Measurements from ENCODE around the gene DNAH10.

The DNAH10 gene

GRCh38 chr12:123828854-123829547 is 66.9 kb downstream of the DNAH10 start:
- TF ChIP-seq, protein P1, sequence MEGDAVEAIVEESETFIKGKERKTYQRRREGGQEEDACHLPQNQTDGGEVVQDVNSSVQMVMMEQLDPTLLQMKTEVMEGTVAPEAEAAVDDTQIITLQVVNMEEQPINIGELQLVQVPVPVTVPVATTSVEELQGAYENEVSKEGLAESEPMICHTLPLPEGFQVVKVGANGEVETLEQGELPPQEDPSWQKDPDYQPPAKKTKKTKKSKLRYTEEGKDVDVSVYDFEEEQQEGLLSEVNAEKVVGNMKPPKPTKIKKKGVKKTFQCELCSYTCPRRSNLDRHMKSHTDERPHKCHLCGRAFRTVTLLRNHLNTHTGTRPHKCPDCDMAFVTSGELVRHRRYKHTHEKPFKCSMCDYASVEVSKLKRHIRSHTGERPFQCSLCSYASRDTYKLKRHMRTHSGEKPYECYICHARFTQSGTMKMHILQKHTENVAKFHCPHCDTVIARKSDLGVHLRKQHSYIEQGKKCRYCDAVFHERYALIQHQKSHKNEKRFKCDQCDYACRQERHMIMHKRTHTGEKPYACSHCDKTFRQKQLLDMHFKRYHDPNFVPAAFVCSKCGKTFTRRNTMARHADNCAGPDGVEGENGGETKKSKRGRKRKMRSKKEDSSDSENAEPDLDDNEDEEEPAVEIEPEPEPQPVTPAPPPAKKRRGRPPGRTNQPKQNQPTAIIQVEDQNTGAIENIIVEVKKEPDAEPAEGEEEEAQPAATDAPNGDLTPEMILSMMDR (IDR thresholded peaks at IDR 0.05) = no peak
- DNase-seq (ENCODE audit: low spot score) = no peak
- H3K4me3 ChIP-seq = no peak overlapping the region

DNA sequence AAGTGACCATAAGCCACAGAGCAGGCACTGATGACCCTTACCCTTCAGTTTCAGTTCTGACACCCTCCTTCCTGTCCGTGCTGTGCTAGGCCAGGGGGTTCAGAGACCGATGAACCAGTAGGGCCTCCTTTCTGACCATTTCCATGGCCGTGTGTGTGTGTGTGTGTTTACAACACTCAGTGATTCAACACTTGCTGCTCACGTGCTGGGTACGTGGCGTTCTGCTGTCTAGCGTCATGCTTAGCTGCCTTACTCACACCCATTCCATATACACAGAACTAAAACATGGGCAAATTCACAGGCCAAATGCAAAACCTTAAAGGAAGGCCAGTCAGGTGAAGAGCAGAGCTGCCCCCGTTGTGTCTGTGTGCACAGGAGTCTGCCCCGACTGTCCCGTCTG is 67.5 kb downstream of the DNAH10 start:
- Histone ChIP-seq H3K27ac (no peak overlapping the region), H3K4me3 (no peak overlapping the region)
- TF ChIP-seq, protein P1 (IDR thresholded peaks at IDR 0.05) = no peak
- no peak for DNase-seq (ENCODE audit: low spot score)

More at GRCh38 chr12:123828854-123829547, 66.9 kb downstream of the DNAH10 start:
- no peak overlapping the region for H3K27ac ChIP-seq

DNA sequence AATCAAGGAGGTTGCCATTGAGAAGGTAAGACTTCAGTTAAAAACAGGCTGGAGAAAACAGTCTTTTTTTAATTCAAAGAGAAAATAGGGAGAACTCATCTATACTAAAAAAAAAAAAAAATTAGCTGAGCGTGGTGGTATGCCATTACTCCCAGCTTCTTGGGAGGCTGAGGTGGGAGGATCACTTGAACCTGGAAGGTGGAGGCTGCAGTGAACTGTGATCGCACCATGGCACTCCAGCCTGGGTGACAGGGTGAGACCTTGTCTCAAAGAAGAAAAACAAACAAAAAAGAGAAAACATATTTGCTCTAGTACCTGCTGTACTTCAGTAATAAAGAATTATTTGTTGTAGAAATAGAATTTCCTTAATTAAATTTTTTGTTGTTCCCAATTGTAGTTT is 68.6 kb downstream of the DNAH10 start:
- TF ChIP-seq, protein P1 (IDR thresholded peaks at IDR 0.05) = no peak
- DNase-seq (ENCODE audit: low spot score) = no peak
- Histone ChIP-seq H3K4me3 (no peak overlapping the region), H3K27ac (no peak overlapping the region)

GRCh38 chr12:123832052-123832451 is 70.0 kb downstream of the DNAH10 start:
- no peak for DNase-seq (ENCODE audit: low spot score)
- no peak overlapping the region for H3K4me3 ChIP-seq
- TF ChIP-seq, protein P1 (IDR thresholded peaks at IDR 0.05) = no peak
- no peak overlapping the region for H3K27ac ChIP-seq

DNA sequence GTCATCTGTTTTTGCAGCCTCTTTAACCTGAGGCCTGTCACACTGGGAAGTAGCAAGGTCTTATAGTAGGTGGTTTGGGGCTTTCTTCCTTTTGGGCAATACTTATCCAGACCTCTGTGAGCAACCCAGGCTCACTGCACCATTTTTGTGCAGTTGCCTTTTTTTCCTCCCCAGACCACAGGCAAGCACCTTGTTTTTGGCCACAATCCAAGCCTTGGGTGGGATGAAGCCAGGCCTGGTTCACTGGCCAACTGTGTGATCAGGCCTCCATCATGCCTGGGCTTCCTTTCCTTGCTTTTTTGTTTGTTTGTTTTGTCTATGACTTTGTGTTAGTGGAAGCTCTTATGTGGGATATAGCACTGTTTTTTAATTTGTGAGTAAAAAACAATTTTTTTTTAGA is 71.7 kb downstream of the DNAH10 start:
- DNase-seq (ENCODE audit: low spot score) = no peak
- H3K4me3 ChIP-seq = no peak overlapping the region
- TF ChIP-seq, protein P1 (IDR thresholded peaks at IDR 0.05) = no peak
- H3K27ac ChIP-seq = no peak overlapping the region

- TF ChIP-seq, protein P1 (IDR thresholded peaks at IDR 0.05) = no peak
- DNase-seq (ENCODE audit: low spot score) = no peak
- H3K27ac ChIP-seq = no peak overlapping the region
- H3K4me3 ChIP-seq = no peak overlapping the region
Measured at GRCh38 chr12:123834845-123835244, 72.7 kb downstream of the DNAH10 start.

DNA sequence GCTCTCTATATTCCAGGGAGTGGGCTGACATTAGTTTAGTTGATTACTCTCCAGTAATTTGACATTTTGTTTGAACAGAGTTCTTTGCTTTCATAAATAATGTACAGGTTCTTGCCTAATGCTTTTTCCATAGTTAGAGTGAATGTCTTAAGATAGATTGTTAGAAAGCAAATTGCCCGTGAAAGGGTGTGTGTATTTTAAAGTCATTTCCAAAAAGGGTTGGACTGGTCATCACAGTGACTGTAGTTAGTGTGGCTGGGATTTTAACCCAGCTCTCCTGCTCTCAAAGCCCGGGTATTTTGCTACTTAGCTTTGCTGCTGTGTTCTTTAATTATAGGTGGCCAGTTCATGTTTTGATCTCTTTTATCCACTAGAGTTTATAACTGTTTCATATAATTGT is 74.2 kb downstream of the DNAH10 start:
- no peak overlapping the region for H3K27ac ChIP-seq
- DNase-seq (ENCODE audit: low spot score) = no peak
- TF ChIP-seq, protein P1 (IDR thresholded peaks at IDR 0.05) = no peak
- no peak overlapping the region for H3K4me3 ChIP-seq
